Right atrium auricular region (tissue), 2 donors: Measurements from ENCODE around the gene DGKH. TPM values are rescaled to one million over a fixed set of nuclear protein-coding genes. Genes with fewer than 3 reads are reported as not detected.

ENCODE experiments used
- DNase-seq: peaks from one replicate; pipeline ENCODE4 v3.0.0-alpha.2; 2019; ENCODE audit warnings: low spot score
- H3K27ac ChIP-seq, 2 donors: fragments of 200-600 bp; sonication (generic); 1 replicate in 1 of 2; 2 replicates in 1 of 2; pipeline ENCODE4 v1.5.1; 2016 to 2019
- H3K27me3 ChIP-seq, 2 donors: fragments of 200-600 bp; sonication (generic); one replicate each; pipeline versions ENCODE4 v1.5.1 to v1.6.0; 2017 to 2019
- H3K36me3 ChIP-seq: fragments of 200-600 bp; sonication (generic); one replicate; pipeline ENCODE4 v1.5.1; 2016
- H3K4me1 ChIP-seq, 2 donors: fragments of 200-600 bp; sonication (generic); one replicate each; pipeline versions ENCODE4 v1.5.1 to v1.6.0; 2017 to 2019
- H3K4me3 ChIP-seq, 2 donors: fragments of 200-600 bp; sonication (generic); 1 replicate in 1 of 2; 2 replicates in 1 of 2; pipeline ENCODE4 v1.5.1; 2017 to 2019; ENCODE audit warnings: mild to moderate bottlenecking in 1 of 2, moderate library complexity in 1 of 2
- H3K9me3 ChIP-seq, 2 donors: fragments of 200-600 bp; sonication (generic); one replicate each; pipeline ENCODE4 v1.5.1; 2019
- CTCF ChIP-seq, 2 donors: fragments of 200-600 bp; sonication (generic); IDR thresholded peaks; one replicate each; pipeline ENCODE4 v1.5.1; 2019; ENCODE audit warnings: antibody characterized with exemption in 2 of 2
- total RNA-seq, 2 donors: library from RNA; depleted of rRNA; stranded (reverse); fragments of >200 nt; gene quantifications; one replicate each; pipeline ENCODE4 v1.1.0, GENCODE V29; 2016

Gene DGKH
- total RNA-seq, 2 donors from 2014 or later: 4.1 to 6.6 TPM

- TF ChIP-seq CTCF (IDR thresholded peaks at IDR 0.05): no peak
- H3K4me1 ChIP-seq: peaks cover 0 to 16% of the 10 kb centered on the region in 2 donors
- no peak overlapping the region for H3K4me3 ChIP-seq
- no peaks in the 10 kb centered on the region for H3K36me3 ChIP-seq
- no peaks in the 10 kb centered on the region for H3K27me3 ChIP-seq
- H3K9me3 ChIP-seq: no peaks in the 10 kb centered on the region
- no peak overlapping the region for H3K27ac ChIP-seq
- DNase-seq: no peak
Measured at GRCh38 chr13:42277618-42278276, 229.3 kb downstream of the DGKH start.

GRCh38 chr13:42279080-42279479 lies 230.6 kb downstream of the DGKH start:
- TF ChIP-seq CTCF (IDR thresholded peaks at IDR 0.05): no peak
- Histone ChIP-seq H3K4me1 (peaks cover 0 to 7% of the 10 kb centered on the region in 2 donors), H3K27ac (no peak overlapping the region), H3K36me3 (no peaks in the 10 kb centered on the region), H3K9me3 (no peaks in the 10 kb centered on the region), H3K4me3 (no peak overlapping the region), H3K27me3 (no peaks in the 10 kb centered on the region)
- no peak for DNase-seq

- no peak for TF ChIP-seq CTCF (IDR thresholded peaks at IDR 0.05)
- H3K36me3 ChIP-seq: no peaks in the 10 kb centered on the region
- H3K27me3 ChIP-seq: no peaks in the 10 kb centered on the region
- no peak for DNase-seq
- H3K4me1 ChIP-seq: peaks cover 0 to 7% of the 10 kb centered on the region in 2 donors
- H3K4me3 ChIP-seq: no peak overlapping the region
- H3K9me3 ChIP-seq: no peaks in the 10 kb centered on the region
- H3K27ac ChIP-seq: no peak overlapping the region
Measured at GRCh38 chr13:42279986-42280385, 231.5 kb downstream of the DGKH start.

GRCh38 chr13:42280537-42280936 lies 232.1 kb downstream of the DGKH start:
- H3K27me3 ChIP-seq: no peaks in the 10 kb centered on the region
- H3K4me1 ChIP-seq: peaks cover 0 to 7% of the 10 kb centered on the region in 2 donors
- no peak for DNase-seq
- H3K27ac ChIP-seq: no peak overlapping the region
- no peaks in the 10 kb centered on the region for H3K36me3 ChIP-seq
- H3K9me3 ChIP-seq: no peaks in the 10 kb centered on the region
- no peak for TF ChIP-seq CTCF (IDR thresholded peaks at IDR 0.05)
- H3K4me3 ChIP-seq: no peak overlapping the region

GRCh38 chr13:42283574-42283973 lies 235.1 kb downstream of the DGKH start:
- no peak for DNase-seq
- Histone ChIP-seq H3K4me3 (no peak overlapping the region), H3K27ac (no peak overlapping the region), H3K4me1 (no peaks in the 10 kb centered on the region), H3K27me3 (no peaks in the 10 kb centered on the region), H3K9me3 (no peaks in the 10 kb centered on the region), H3K36me3 (peaks cover 9% of the 10 kb centered on the region)
- no peak for TF ChIP-seq CTCF (IDR thresholded peaks at IDR 0.05)

- H3K27ac ChIP-seq: no peak overlapping the region
- no peak overlapping the region for H3K4me3 ChIP-seq
- no peaks in the 10 kb centered on the region for H3K4me1 ChIP-seq
- peaks cover 12% of the 10 kb centered on the region for H3K36me3 ChIP-seq
- DNase-seq: no peak
- no peaks in the 10 kb centered on the region for H3K9me3 ChIP-seq
- no peak for TF ChIP-seq CTCF (IDR thresholded peaks at IDR 0.05)
- H3K27me3 ChIP-seq: no peaks in the 10 kb centered on the region
Measured at GRCh38 chr13:42284068-42284467, 235.6 kb downstream of the DGKH start.
